ENCODE measurements around the gene KDM1B.
"Not testable (repeated sequence)": the region's sequence is repeated elsewhere in the genome, so short reads cannot be mapped to it uniquely, and the experiment has no call there.

The KDM1B gene

GRCh38 chr6:18155150-18155863 is at the start of gene KDM1B:
Gene KDM1B (plus strand): TSS chr6:18155422. CDS start chr6:18159896, 4,474 bp downstream.
- peak; percentile 98 for DNase-seq (ENCODE audit: low read depth)

GRCh38 chr6:18107061-18107460 is 48.2 kb upstream of the KDM1B start:
- no peak for DNase-seq (ENCODE audit: low read depth)

GRCh38 chr6:18110162-18110561 is 45.1 kb upstream of the KDM1B start:
- DNase-seq (ENCODE audit: low read depth): no peak

- no peak for DNase-seq (ENCODE audit: low read depth)
These were observed 39.9 kb upstream of the KDM1B start for GRCh38 chr6:18115356-18115755.

- no peak for DNase-seq (ENCODE audit: low read depth)
These were observed 38.1 kb upstream of the KDM1B start for GRCh38 chr6:18117136-18117535.

GRCh38 chr6:18118330-18118729 is 36.9 kb upstream of the KDM1B start:
- no peak for DNase-seq (ENCODE audit: low read depth)

- no peak for DNase-seq (ENCODE audit: low read depth)
These were observed 36.0 kb upstream of the KDM1B start for GRCh38 chr6:18119236-18119635.

- DNase-seq (ENCODE audit: low read depth): no peak
These were observed 33.6 kb upstream of the KDM1B start for GRCh38 chr6:18121580-18122127.

GRCh38 chr6:18122128-18123093 is 32.8 kb upstream of the KDM1B start, which contains the start of gene NHLRC1:
Gene NHLRC1 (minus strand): TSS chr6:18122677. CDS start chr6:18122606, 71 bp downstream.
- DNase-seq (ENCODE audit: low read depth): peak; percentile 72

- DNase-seq (ENCODE audit: low read depth): no peak
These were observed 29.1 kb upstream of the KDM1B start for GRCh38 chr6:18126121-18126520.

- DNase-seq (ENCODE audit: low read depth): no peak
These were observed 22.9 kb upstream of the KDM1B start for GRCh38 chr6:18132346-18132745.

GRCh38 chr6:18135171-18135570 is 20.1 kb upstream of the KDM1B start:
- DNase-seq (ENCODE audit: low read depth): no peak

GRCh38 chr6:18136260-18136659 is 19.0 kb upstream of the KDM1B start:
- DNase-seq (ENCODE audit: low read depth): no peak

- DNase-seq (ENCODE audit: low read depth): no peak
These were observed 16.3 kb upstream of the KDM1B start for GRCh38 chr6:18138906-18139305.

- DNase-seq (ENCODE audit: low read depth): no peak
These were observed 15.1 kb upstream of the KDM1B start for GRCh38 chr6:18139935-18140621.

- no peak for DNase-seq (ENCODE audit: low read depth)
These were observed 13.2 kb upstream of the KDM1B start for GRCh38 chr6:18141805-18142590.

GRCh38 chr6:18142591-18142861 is 12.7 kb upstream of the KDM1B start:
- DNase-seq (ENCODE audit: low read depth): no peak

GRCh38 chr6:18147160-18147559 is 8.1 kb upstream of the KDM1B start:
- DNase-seq (ENCODE audit: low read depth): no peak

GRCh38 chr6:18147616-18148015 is 7.6 kb upstream of the KDM1B start:
- DNase-seq (ENCODE audit: low read depth): no peak

- DNase-seq (ENCODE audit: low read depth): no peak
These were observed 6.8 kb upstream of the KDM1B start for GRCh38 chr6:18148304-18149025.

GRCh38 chr6:18151391-18151790 is 3.8 kb upstream of the KDM1B start:
- DNase-seq (ENCODE audit: low read depth): not testable (repeated sequence)

All from activated T-cell treated with anti-CD3 and anti-CD28 coated beads for 24 hours (primary cell).